Testis (tissue), 2 donors: Measurements from ENCODE around the gene SLC24A5.

Source experiments
- POLR2A ChIP-seq: fragments of 450-650 bp; IDR thresholded peaks from one replicate; pipeline ENCODE4 v1.6.1; 2017; ENCODE audit warnings: antibody characterized with exemption, mild to moderate bottlenecking, moderate library complexity
- TF ChIP-seq, protein P1 (sequence below), 3 experiments: fragments of 450-650 bp in 2 of 3; fragments of 200-600 bp in 1 of 3; sonication (generic) in 1 of 3; IDR thresholded peaks; one replicate each; pipeline ENCODE4 v1.5.1; 2016 to 2019; ENCODE audit warnings: antibody characterized with exemption in 3 of 3, mild to moderate bottlenecking in 2 of 3, moderate library complexity in 1 of 3

- TF ChIP-seq POLR2A: no peak
- TF ChIP-seq, protein P1, sequence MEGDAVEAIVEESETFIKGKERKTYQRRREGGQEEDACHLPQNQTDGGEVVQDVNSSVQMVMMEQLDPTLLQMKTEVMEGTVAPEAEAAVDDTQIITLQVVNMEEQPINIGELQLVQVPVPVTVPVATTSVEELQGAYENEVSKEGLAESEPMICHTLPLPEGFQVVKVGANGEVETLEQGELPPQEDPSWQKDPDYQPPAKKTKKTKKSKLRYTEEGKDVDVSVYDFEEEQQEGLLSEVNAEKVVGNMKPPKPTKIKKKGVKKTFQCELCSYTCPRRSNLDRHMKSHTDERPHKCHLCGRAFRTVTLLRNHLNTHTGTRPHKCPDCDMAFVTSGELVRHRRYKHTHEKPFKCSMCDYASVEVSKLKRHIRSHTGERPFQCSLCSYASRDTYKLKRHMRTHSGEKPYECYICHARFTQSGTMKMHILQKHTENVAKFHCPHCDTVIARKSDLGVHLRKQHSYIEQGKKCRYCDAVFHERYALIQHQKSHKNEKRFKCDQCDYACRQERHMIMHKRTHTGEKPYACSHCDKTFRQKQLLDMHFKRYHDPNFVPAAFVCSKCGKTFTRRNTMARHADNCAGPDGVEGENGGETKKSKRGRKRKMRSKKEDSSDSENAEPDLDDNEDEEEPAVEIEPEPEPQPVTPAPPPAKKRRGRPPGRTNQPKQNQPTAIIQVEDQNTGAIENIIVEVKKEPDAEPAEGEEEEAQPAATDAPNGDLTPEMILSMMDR (IDR thresholded peaks at IDR 0.05): no peak
Observed at GRCh38 chr15:48153526-48153925, 32.7 kb downstream of the SLC24A5 start.
